Osteoblast (primary cell): ENCODE measurements around the gene NAA15. TPM values are rescaled to one million over a fixed set of nuclear protein-coding genes. Genes with fewer than 3 reads are reported as not detected.
A peak's percentile ranks its signal among the peaks of the same experiment; 100 is the strongest.

ENCODE experiments used
- DNase-seq: peaks from one replicate; pipeline ENCODE4 v3.0.0; 2011; ENCODE audit warnings: low spot score, mixed read lengths; ENCODE audit not compliant: insufficient read length; ENCODE audit errors: missing footprints
- H2AFZ ChIP-seq: 2 replicates; pipeline ENCODE4 v1.6.0; 2011; ENCODE audit warnings: mild to moderate bottlenecking, low read length
- H3K27ac ChIP-seq: 2 replicates; pipeline ENCODE4 v1.5.1; 2011; ENCODE audit warnings: mild to moderate bottlenecking, low read depth, low read length, moderate library complexity
- H3K27me3 ChIP-seq: 2 replicates; pipeline ENCODE4 v1.6.0; 2012; ENCODE audit warnings: mild to moderate bottlenecking, control low read depth, inconsistent platforms, low read length, moderate library complexity; ENCODE audit not compliant: insufficient read depth
- H3K36me3 ChIP-seq: 2 replicates; pipeline ENCODE4 v1.5.1; 2011; ENCODE audit warnings: mild to moderate bottlenecking, low read length, control low read depth, moderate library complexity; ENCODE audit not compliant: insufficient read depth
- H3K4me1 ChIP-seq: 2 replicates; pipeline ENCODE4 v1.5.1; 2011; ENCODE audit warnings: mild to moderate bottlenecking, low read length, control low read depth, moderate library complexity; ENCODE audit not compliant: insufficient read depth
- H3K4me2 ChIP-seq: 2 replicates; pipeline ENCODE4 v1.6.0; 2011; ENCODE audit warnings: mild to moderate bottlenecking, low read length; ENCODE audit not compliant: insufficient read depth
- H3K4me3 ChIP-seq: fragments of 200-600 bp; sonication (generic); 3 replicates; pipeline ENCODE4 v1.5.1; 2012; ENCODE audit warnings: mild to moderate bottlenecking, low read length, inconsistent platforms; ENCODE audit not compliant: insufficient read depth
- H3K79me2 ChIP-seq: 2 replicates; pipeline ENCODE4 v1.6.0; 2012; ENCODE audit warnings: mild to moderate bottlenecking, low read length, control low read depth, inconsistent platforms; ENCODE audit not compliant: insufficient read depth
- H3K9me3 ChIP-seq: 2 replicates; pipeline ENCODE4 v1.5.1; 2011; ENCODE audit warnings: low read depth, low read length, control low read depth
- H4K20me1 ChIP-seq: 2 replicates; pipeline ENCODE4 v1.6.0; 2012; ENCODE audit warnings: mild to moderate bottlenecking, low read length, control low read depth; ENCODE audit not compliant: insufficient read depth
- CTCF ChIP-seq: IDR thresholded peaks from 2 replicates; pipeline ENCODE4 v1.5.1; 2011; ENCODE audit warnings: mild to moderate bottlenecking, low read depth, low read length, moderate library complexity; ENCODE audit errors: extremely low read depth
- total RNA-seq: library from RNA; depleted of rRNA; stranded (reverse); fragments of >200 nt; gene quantifications from 2 replicates; pipeline ENCODE4 v1.2.3, GENCODE V29; 2012

Gene NAA15
- total RNA-seq, 1 donor = 33.3 TPM

GRCh38 chr4:139453041-139453370 lies 151.7 kb downstream of the NAA15 start:
- Histone ChIP-seq H3K27ac (peak overlapping the region; percentile 85), H3K4me2 (peak overlapping the region; percentile 98), H3K4me1 (peaks cover 29% of the 10 kb centered on the region), H3K9me3 (no peaks in the 10 kb centered on the region), H3K79me2 (peaks cover 56% of the 10 kb centered on the region), H3K4me3 (peak overlapping the region; percentile 99), H4K20me1 (peaks cover 17% of the 10 kb centered on the region), H3K36me3 (no peaks in the 10 kb centered on the region), H3K27me3 (no peaks in the 10 kb centered on the region), H2AFZ (peak overlapping the region; percentile 93)
- DNase-seq = peak; percentile 87
- peak; percentile 53 for TF ChIP-seq CTCF

- H3K9me3 ChIP-seq = no peaks in the 10 kb centered on the region
- peak overlapping the region; percentile 95 for H2AFZ ChIP-seq
- H3K27me3 ChIP-seq = no peaks in the 10 kb centered on the region
- peak overlapping the region; percentile 99 for H3K4me3 ChIP-seq
- peak overlapping the region; percentile 85 for H3K27ac ChIP-seq
- TF ChIP-seq CTCF = peak; percentile 15
- no peaks in the 10 kb centered on the region for H3K36me3 ChIP-seq
- peaks cover 29% of the 10 kb centered on the region for H3K4me1 ChIP-seq
- H3K79me2 ChIP-seq = peaks cover 61% of the 10 kb centered on the region
- peaks cover 21% of the 10 kb centered on the region for H4K20me1 ChIP-seq
- peak; percentile 98 for DNase-seq
- H3K4me2 ChIP-seq = peak overlapping the region; percentile 98
Observed at GRCh38 chr4:139453371-139454110, 152.2 kb downstream of the NAA15 start.

GRCh38 chr4:139454111-139455045 lies 153.1 kb downstream of the NAA15 start, which contains the start of gene RAB33B:
TSS of gene RAB33B (plus strand) at chr4:139454121. CDS start at chr4:139454196, 75 bp downstream.
- peak within 1 kb of the TSS; percentile 85 for H3K27ac ChIP-seq
- H3K27me3 ChIP-seq = no peaks in the 10 kb centered on the region
- DNase-seq = no peak
- H3K79me2 ChIP-seq = peaks cover 69% of the 10 kb centered on the region
- no peaks in the 10 kb centered on the region for H3K9me3 ChIP-seq
- peaks cover 29% of the 10 kb centered on the region for H3K4me1 ChIP-seq
- peaks cover 25% of the 10 kb centered on the region for H4K20me1 ChIP-seq
- H3K4me3 ChIP-seq = peak within 1 kb of the TSS; percentile 99
- H3K4me2 ChIP-seq = peak within 1 kb of the TSS; percentile 98
- TF ChIP-seq CTCF = no peak
- peak within 1 kb of the TSS; percentile 95 for H2AFZ ChIP-seq
- no peaks in the 10 kb centered on the region for H3K36me3 ChIP-seq

GRCh38 chr4:139455126-139455538 lies 153.8 kb downstream of the NAA15 start:
- peaks cover 29% of the 10 kb centered on the region for H3K4me1 ChIP-seq
- H3K27me3 ChIP-seq = no peaks in the 10 kb centered on the region
- no peak overlapping the region for H3K27ac ChIP-seq
- no peaks in the 10 kb centered on the region for H3K36me3 ChIP-seq
- peak overlapping the region; percentile 99 for H3K4me3 ChIP-seq
- peaks cover 29% of the 10 kb centered on the region for H4K20me1 ChIP-seq
- no peak for TF ChIP-seq CTCF
- H3K79me2 ChIP-seq = peaks cover 76% of the 10 kb centered on the region
- H3K4me2 ChIP-seq = peak overlapping the region; percentile 98
- no peaks in the 10 kb centered on the region for H3K9me3 ChIP-seq
- DNase-seq = no peak
- no peak overlapping the region for H2AFZ ChIP-seq
